Cardiac muscle cell (in vitro differentiated cells and primary cell): ENCODE results near the gene FAM43B. TPM values are rescaled to one million over a fixed set of nuclear protein-coding genes. Genes with fewer than 3 reads are reported as not detected.

Experiments
- DNase-seq, 2 donors: peaks; one replicate each; pipeline versions ENCODE4 v3.0.0 to v3.0.0-alpha.2; 2010 to 2017; ENCODE audit warnings: low read depth in 1 of 2, low spot score in 1 of 2
- H3K27ac ChIP-seq: fragments of 200-600 bp; sonication (generic); 2 replicates; pipeline ENCODE4 v1.5.1; 2016
- H3K27me3 ChIP-seq: fragments of 200-600 bp; sonication (generic); 2 replicates; pipeline ENCODE4 v1.6.0; 2016; ENCODE audit warnings: control low read depth
- H3K36me3 ChIP-seq: fragments of 200-600 bp; sonication (generic); 2 replicates; pipeline ENCODE4 v1.5.1; 2016; ENCODE audit warnings: control low read depth
- H3K4me1 ChIP-seq: fragments of 200-600 bp; sonication (generic); 2 replicates; pipeline ENCODE4 v1.8.1; 2017; ENCODE audit warnings: low read depth, mild to moderate bottlenecking, mixed run types
- H3K4me3 ChIP-seq: fragments of 200-600 bp; sonication (generic); 2 replicates; pipeline ENCODE4 v1.5.1; 2016; ENCODE audit warnings: mild to moderate bottlenecking
- H3K9me3 ChIP-seq: fragments of 200-600 bp; sonication (generic); 2 replicates; pipeline ENCODE4 v1.5.1; 2017; ENCODE audit warnings: low read depth, mild to moderate bottlenecking, control low read depth
- CTCF ChIP-seq: IDR thresholded peaks from 2 replicates; pipeline ENCODE4 v1.5.1; 2012; ENCODE audit warnings: low read depth, mild to moderate bottlenecking, low read length
- polyA plus RNA-seq: library from polyadenylated mRNA; unstranded; fragments of >200 nt; fragmentation: Nextera tagmentation; extraction: Ambion mirVana; gene quantifications from 2 replicates; pipeline ENCODE4 v1.2.1, GENCODE V29; 2016
- total RNA-seq: library from RNA; depleted of rRNA; stranded (reverse); fragments of >200 nt; gene quantifications from 2 replicates; pipeline ENCODE4 v1.2.3, GENCODE V29; 2016

Gene FAM43B
- total and polyA plus RNA-seq, 2 experiments from 2014 or later = 3.8 to 7.6 TPM

- TF ChIP-seq CTCF = no peak
- no peak overlapping the region for H3K27ac ChIP-seq
- no peak for DNase-seq
- no peaks in the 10 kb centered on the region for H3K36me3 ChIP-seq
- no peak overlapping the region for H3K4me3 ChIP-seq
- H3K4me1 ChIP-seq = no peaks in the 10 kb centered on the region
- H3K27me3 ChIP-seq = no peaks in the 10 kb centered on the region
- no peaks in the 10 kb centered on the region for H3K9me3 ChIP-seq
These were observed 43.7 kb downstream of the FAM43B start for GRCh38 chr1:20596106-20596505.

GRCh38 chr1:20597650-20598049, 45.3 kb downstream of the FAM43B start:
- H3K27me3 ChIP-seq = no peaks in the 10 kb centered on the region
- no peak overlapping the region for H3K27ac ChIP-seq
- no peaks in the 10 kb centered on the region for H3K36me3 ChIP-seq
- H3K9me3 ChIP-seq = no peaks in the 10 kb centered on the region
- DNase-seq = no peak
- no peak overlapping the region for H3K4me3 ChIP-seq
- no peak for TF ChIP-seq CTCF
- H3K4me1 ChIP-seq = no peaks in the 10 kb centered on the region

- TF ChIP-seq CTCF = no peak
- Histone ChIP-seq H3K36me3 (no peaks in the 10 kb centered on the region), H3K27me3 (no peaks in the 10 kb centered on the region), H3K27ac (no peak overlapping the region), H3K4me3 (no peak overlapping the region), H3K4me1 (no peaks in the 10 kb centered on the region), H3K9me3 (no peaks in the 10 kb centered on the region)
- DNase-seq = no peak
These were observed 47.8 kb downstream of the FAM43B start for GRCh38 chr1:20600156-20600555.

GRCh38 chr1:20601129-20601825, 48.9 kb downstream of the FAM43B start:
- H3K27ac ChIP-seq = no peak overlapping the region
- no peak overlapping the region for H3K4me3 ChIP-seq
- no peaks in the 10 kb centered on the region for H3K27me3 ChIP-seq
- H3K36me3 ChIP-seq = no peaks in the 10 kb centered on the region
- TF ChIP-seq CTCF = no peak
- H3K4me1 ChIP-seq = no peaks in the 10 kb centered on the region
- DNase-seq = no peak
- no peaks in the 10 kb centered on the region for H3K9me3 ChIP-seq

GRCh38 chr1:20602851-20603450, 50.6 kb downstream of the FAM43B start:
- no peak for DNase-seq
- Histone ChIP-seq H3K36me3 (no peaks in the 10 kb centered on the region), H3K4me3 (no peak overlapping the region), H3K27ac (no peak overlapping the region), H3K4me1 (no peaks in the 10 kb centered on the region), H3K27me3 (no peaks in the 10 kb centered on the region), H3K9me3 (no peaks in the 10 kb centered on the region)
- no peak for TF ChIP-seq CTCF
